GM23338 (cell line): Measurements from ENCODE around the gene C16orf90.

Experiments used
- EZH2 ChIP-seq: fragments of 200-600 bp; sonication (generic); IDR thresholded peaks from one replicate; pipeline ENCODE4 v1.8.0; 2017; ENCODE audit warnings: antibody characterized with exemption, mild to moderate bottlenecking, low read depth; ENCODE audit not compliant: unreplicated experiment
- NANOG ChIP-seq: IDR thresholded peaks from 2 replicates; pipeline ENCODE4 v1.6.1; 2016; ENCODE audit warnings: antibody characterized with exemption, borderline replicate concordance
- POLR2AphosphoS5 ChIP-seq: IDR thresholded peaks from 2 replicates; pipeline ENCODE4 v1.6.1; 2016; ENCODE audit warnings: antibody characterized with exemption, low read depth
- ZNF114 ChIP-seq: fragments of 250-450 bp; sonication (Bioruptor Pico); IDR thresholded peaks from 2 replicates; pipeline ENCODE4 v1.5.0; 2020; ENCODE audit warnings: mild to moderate bottlenecking, moderate library complexity
- TF ChIP-seq, protein P1 (sequence below), 2 experiments: fragments of 200-600 bp in 1 of 2; sonication (generic) in 1 of 2; conservative IDR thresholded peaks; 2 replicates each; pipeline versions ENCODE4 v1.5.1 to v1.6.1; 2016 to 2017; ENCODE audit warnings: antibody characterized with exemption in 2 of 2, low read depth in 2 of 2, mild to moderate bottlenecking in 2 of 2, moderate library complexity in 1 of 2
- TF ChIP-seq, protein P2 (sequence below): IDR thresholded peaks from one replicate; pipeline ENCODE4 v1.6.1; 2018; ENCODE audit warnings: antibody characterized with exemption; ENCODE audit not compliant: unreplicated experiment

DNA sequence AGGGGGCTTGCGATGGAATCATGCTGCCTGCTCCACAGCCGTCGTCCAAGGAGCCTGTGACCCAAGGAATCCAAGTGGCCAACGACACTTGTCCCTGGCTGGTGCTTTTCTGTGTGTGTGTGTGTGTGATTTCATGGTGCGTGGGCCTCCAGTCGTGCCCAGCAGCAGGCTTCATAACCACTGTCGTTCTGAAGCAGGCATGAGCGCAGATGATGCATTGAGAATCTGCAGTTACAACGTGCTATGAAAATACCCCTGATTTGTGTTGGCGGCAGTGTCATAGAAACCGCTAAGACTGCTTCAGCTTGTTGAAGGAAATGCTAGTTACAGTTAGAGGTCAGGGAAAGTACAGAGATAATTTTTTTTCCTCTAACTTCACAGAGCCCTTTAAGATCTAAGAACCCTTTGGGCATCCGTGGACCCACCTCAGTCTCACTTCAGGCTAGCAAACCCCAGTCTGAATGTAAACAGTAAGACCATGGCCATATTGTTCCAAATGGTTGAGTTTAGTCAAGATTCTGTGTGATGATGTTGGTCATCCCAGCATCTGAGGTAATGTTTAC is 15.6 kb downstream of the C16orf90 start:
- TF ChIP-seq POLR2AphosphoS5 = no peak
- TF ChIP-seq, protein P1, sequence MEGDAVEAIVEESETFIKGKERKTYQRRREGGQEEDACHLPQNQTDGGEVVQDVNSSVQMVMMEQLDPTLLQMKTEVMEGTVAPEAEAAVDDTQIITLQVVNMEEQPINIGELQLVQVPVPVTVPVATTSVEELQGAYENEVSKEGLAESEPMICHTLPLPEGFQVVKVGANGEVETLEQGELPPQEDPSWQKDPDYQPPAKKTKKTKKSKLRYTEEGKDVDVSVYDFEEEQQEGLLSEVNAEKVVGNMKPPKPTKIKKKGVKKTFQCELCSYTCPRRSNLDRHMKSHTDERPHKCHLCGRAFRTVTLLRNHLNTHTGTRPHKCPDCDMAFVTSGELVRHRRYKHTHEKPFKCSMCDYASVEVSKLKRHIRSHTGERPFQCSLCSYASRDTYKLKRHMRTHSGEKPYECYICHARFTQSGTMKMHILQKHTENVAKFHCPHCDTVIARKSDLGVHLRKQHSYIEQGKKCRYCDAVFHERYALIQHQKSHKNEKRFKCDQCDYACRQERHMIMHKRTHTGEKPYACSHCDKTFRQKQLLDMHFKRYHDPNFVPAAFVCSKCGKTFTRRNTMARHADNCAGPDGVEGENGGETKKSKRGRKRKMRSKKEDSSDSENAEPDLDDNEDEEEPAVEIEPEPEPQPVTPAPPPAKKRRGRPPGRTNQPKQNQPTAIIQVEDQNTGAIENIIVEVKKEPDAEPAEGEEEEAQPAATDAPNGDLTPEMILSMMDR (conservative IDR thresholded peaks at IDR 0.05; ENCODE audit: low read depth in 2 of 2) = no peak
- no peak for TF ChIP-seq NANOG
- TF ChIP-seq EZH2 = no peak
- TF ChIP-seq, protein P2, sequence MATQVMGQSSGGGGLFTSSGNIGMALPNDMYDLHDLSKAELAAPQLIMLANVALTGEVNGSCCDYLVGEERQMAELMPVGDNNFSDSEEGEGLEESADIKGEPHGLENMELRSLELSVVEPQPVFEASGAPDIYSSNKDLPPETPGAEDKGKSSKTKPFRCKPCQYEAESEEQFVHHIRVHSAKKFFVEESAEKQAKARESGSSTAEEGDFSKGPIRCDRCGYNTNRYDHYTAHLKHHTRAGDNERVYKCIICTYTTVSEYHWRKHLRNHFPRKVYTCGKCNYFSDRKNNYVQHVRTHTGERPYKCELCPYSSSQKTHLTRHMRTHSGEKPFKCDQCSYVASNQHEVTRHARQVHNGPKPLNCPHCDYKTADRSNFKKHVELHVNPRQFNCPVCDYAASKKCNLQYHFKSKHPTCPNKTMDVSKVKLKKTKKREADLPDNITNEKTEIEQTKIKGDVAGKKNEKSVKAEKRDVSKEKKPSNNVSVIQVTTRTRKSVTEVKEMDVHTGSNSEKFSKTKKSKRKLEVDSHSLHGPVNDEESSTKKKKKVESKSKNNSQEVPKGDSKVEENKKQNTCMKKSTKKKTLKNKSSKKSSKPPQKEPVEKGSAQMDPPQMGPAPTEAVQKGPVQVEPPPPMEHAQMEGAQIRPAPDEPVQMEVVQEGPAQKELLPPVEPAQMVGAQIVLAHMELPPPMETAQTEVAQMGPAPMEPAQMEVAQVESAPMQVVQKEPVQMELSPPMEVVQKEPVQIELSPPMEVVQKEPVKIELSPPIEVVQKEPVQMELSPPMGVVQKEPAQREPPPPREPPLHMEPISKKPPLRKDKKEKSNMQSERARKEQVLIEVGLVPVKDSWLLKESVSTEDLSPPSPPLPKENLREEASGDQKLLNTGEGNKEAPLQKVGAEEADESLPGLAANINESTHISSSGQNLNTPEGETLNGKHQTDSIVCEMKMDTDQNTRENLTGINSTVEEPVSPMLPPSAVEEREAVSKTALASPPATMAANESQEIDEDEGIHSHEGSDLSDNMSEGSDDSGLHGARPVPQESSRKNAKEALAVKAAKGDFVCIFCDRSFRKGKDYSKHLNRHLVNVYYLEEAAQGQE = no peak
- TF ChIP-seq ZNF114 (CRISPR knock-in tag) = no peak
